ENCODE data around the gene ITGA1. TPM values are rescaled to one million over a fixed set of nuclear protein-coding genes. Genes with fewer than 3 reads are reported as not detected.

Gene ITGA1
- total and polyA plus RNA-seq, 2 of the 13 experiments (the other 11 are each of a cell fraction or from before 2014, with no cell fraction given): 23.1 to 28.6 TPM

- TF ChIP-seq GLMP (CRISPR knock-in tag; IDR thresholded peaks at IDR 0.05; ENCODE audit: borderline replicate concordance) (no peak), ZNF572 (CRISPR knock-in tag; IDR thresholded peaks at IDR 0.05) (0 out of 2 replicates have a peak, but pooled peaks have one; percentile 60), TFE3 (CRISPR knock-in tag; IDR thresholded peaks at IDR 0.05) (no peak), KLF11 (CRISPR knock-in tag; IDR thresholded peaks at IDR 0.05) (peak; percentile 86; the same call in 1 of the 2 replicates), SMYD3 (CRISPR knock-in tag; IDR thresholded peaks at IDR 0.05) (no peak), IRF1 (CRISPR knock-in tag; IDR thresholded peaks at IDR 0.05; ENCODE audit: low read depth) (no peak), MAFG (CRISPR knock-in tag; IDR thresholded peaks at IDR 0.05) (no peak), MYNN (CRISPR knock-in tag; IDR thresholded peaks at IDR 0.05; ENCODE audit: low read depth) (no peak), PLSCR1 (CRISPR knock-in tag; IDR thresholded peaks at IDR 0.05; ENCODE audit: borderline replicate concordance) (no peak; the same call in 1 of the 2 replicates), RBAK (CRISPR knock-in tag; IDR thresholded peaks at IDR 0.05) (no peak), ZNF264 (CRISPR knock-in tag; IDR thresholded peaks at IDR 0.05) (no peak), ZNF354B (CRISPR knock-in tag; IDR thresholded peaks at IDR 0.05) (no peak), ZNF660 (CRISPR knock-in tag; IDR thresholded peaks at IDR 0.05; ENCODE audit: borderline replicate concordance, low read depth) (no peak), SOX13 (IDR thresholded peaks at IDR 0.05) (no peak), SOX13 (CRISPR knock-in tag; conservative IDR thresholded peaks at IDR 0.05 in 1 of 2, IDR thresholded peaks at IDR 0.05 in 1 of 2) (peak in 1 of 2 experiments; percentile 8; a peak in 1 of 4 replicates), CTCF (CRISPR knock-in tag; IDR thresholded peaks at IDR 0.05) (no peak), MYC (CRISPR knock-in tag; IDR thresholded peaks at IDR 0.05; ENCODE audit: borderline replicate concordance) (no peak), ZNF513 (CRISPR knock-in tag; conservative IDR thresholded peaks at IDR 0.05) (no peak), CENPT (CRISPR knock-in tag; IDR thresholded peaks at IDR 0.05; ENCODE audit: low read depth) (no peak), SRF (IDR thresholded peaks at IDR 0.05; ENCODE audit: low read depth, low read length) (no peak)
Measured at GRCh38 chr5:52799983-52800393, 12.3 kb downstream of the ITGA1 start (continued).

Measured in HepG2 (cell line).